Hepatocyte (in vitro differentiated cells): Measurements from ENCODE around the gene OOSP4A.

Experiments used
- CTCF ChIP-seq: fragments of 200-600 bp; sonication (generic); IDR thresholded peaks from 2 replicates; pipeline ENCODE4 v1.5.1; 2016; ENCODE audit warnings: antibody characterized with exemption, mild to moderate bottlenecking; ENCODE audit not compliant: poor library complexity
- EZH2 ChIP-seq: fragments of 200-600 bp; sonication (generic); IDR thresholded peaks from 2 replicates; pipeline ENCODE4 v1.6.1; 2016; ENCODE audit warnings: antibody characterized with exemption, mild to moderate bottlenecking, borderline replicate concordance
- EZH2phosphoT487 ChIP-seq: fragments of 200-600 bp; sonication (generic); IDR thresholded peaks from one replicate; pipeline ENCODE4 v1.6.1; 2018; ENCODE audit warnings: antibody characterized with exemption, mild to moderate bottlenecking, low read depth, moderate library complexity; ENCODE audit not compliant: unreplicated experiment, severe bottlenecking

GRCh38 chr11:60005360-60005759, 41.5 kb downstream of the OOSP4A start:
- TF ChIP-seq CTCF (no peak), EZH2 (no peak), EZH2phosphoT487 (no peak)
